Mesendoderm (in vitro differentiated cells): Measurements from ENCODE around the gene UBXN11.

Experiments
- DNase-seq: peaks from one replicate; pipeline ENCODE4 v3.0.0; 2013
- H2AK5ac ChIP-seq: 2 replicates; pipeline ENCODE4 v1.6.1; 2013; ENCODE audit warnings: low read length, inconsistent platforms
- H2BK120ac ChIP-seq: 2 replicates; pipeline ENCODE4 v1.6.1; 2013; ENCODE audit warnings: low read depth, mild to moderate bottlenecking, low read length, moderate library complexity, mixed read lengths
- H2BK15ac ChIP-seq: replicated peaks from 2 replicates; pipeline ENCODE4 v1.6.1; 2013; ENCODE audit warnings: low read depth, mild to moderate bottlenecking, moderate library complexity
- H2BK5ac ChIP-seq: 2 replicates; pipeline ENCODE4 v1.6.1; 2013; ENCODE audit warnings: low read length, inconsistent platforms
- H3K18ac ChIP-seq: 2 replicates; pipeline ENCODE4 v1.6.1; 2013; ENCODE audit warnings: mild to moderate bottlenecking, low read length, mixed read lengths
- H3K23ac ChIP-seq: one replicate; pipeline ENCODE4 v1.6.1; 2013; ENCODE audit warnings: low read length
- H3K27ac ChIP-seq: 2 replicates; pipeline ENCODE4 v1.5.1; 2013; ENCODE audit warnings: low read depth, mild to moderate bottlenecking, inconsistent platforms, low read length, moderate library complexity
- H3K27me3 ChIP-seq: 2 replicates; pipeline ENCODE4 v1.6.1; 2013; ENCODE audit warnings: low read length, control low read depth, mild to moderate bottlenecking, inconsistent platforms; ENCODE audit not compliant: insufficient read depth, poor library complexity
- H3K36me3 ChIP-seq: 2 replicates; pipeline ENCODE4 v1.6.1; 2013; ENCODE audit warnings: low read length, inconsistent platforms; ENCODE audit not compliant: control insufficient read depth, insufficient read depth
- H3K4ac ChIP-seq: one replicate; pipeline ENCODE4 v1.6.1; 2013; ENCODE audit warnings: low read depth, mild to moderate bottlenecking, low read length, moderate library complexity
- H3K4me1 ChIP-seq: 2 replicates; pipeline ENCODE4 v1.6.1; 2013; ENCODE audit warnings: low read depth, low read length, inconsistent platforms; ENCODE audit not compliant: control insufficient read depth
- H3K4me2 ChIP-seq: 2 replicates; pipeline ENCODE4 v1.6.1; 2013; ENCODE audit warnings: low read length
- H3K4me3 ChIP-seq: 2 replicates; pipeline ENCODE4 v1.5.1; 2013; ENCODE audit warnings: mild to moderate bottlenecking, low read length
- H3K56ac ChIP-seq: one replicate; pipeline ENCODE4 v1.6.1; 2013; ENCODE audit warnings: low read length
- H3K79me1 ChIP-seq: 2 replicates; pipeline ENCODE4 v1.6.1; 2013; ENCODE audit warnings: low read length, inconsistent platforms
- H3K79me2 ChIP-seq: 2 replicates; pipeline ENCODE4 v1.6.1; 2013; ENCODE audit warnings: mild to moderate bottlenecking, low read length; ENCODE audit not compliant: control insufficient read depth, insufficient read depth
- H3K9ac ChIP-seq: 2 replicates; pipeline ENCODE4 v1.6.1; 2013; ENCODE audit warnings: low read length, inconsistent platforms
- H4K5ac ChIP-seq: one replicate; pipeline ENCODE4 v1.6.1; 2013; ENCODE audit warnings: low read length
- H4K8ac ChIP-seq: one replicate; pipeline ENCODE4 v1.6.1; 2013; ENCODE audit warnings: low read depth, mild to moderate bottlenecking, control low read depth, low read length, moderate library complexity
- WGBS: extraction: QIAGEN DNeasy Blood & Tissue Kit; methylation state at CpG from one replicate; pipeline ENCODE4 v1.1.7; 2013; ENCODE audit warnings: low lambda C conversion rate, missing lambda C conversion rate; ENCODE audit not compliant: insufficient coverage; ENCODE audit errors: extremely low coverage; 5-methylcytosine and 5-hydroxymethylcytosine counted together

Gene UBXN11

GRCh38 chr1:26269198-26269550, 37.3 kb downstream of the UBXN11 start:
- Histone ChIP-seq H3K79me2 (no peaks in the 10 kb centered on the region), H3K56ac (no peak overlapping the region), H3K4me3 (no peak overlapping the region), H2AK5ac (no peak overlapping the region), H3K79me1 (no peaks in the 10 kb centered on the region), H3K27me3 (no peaks in the 10 kb centered on the region), H3K36me3 (peaks cover 10% of the 10 kb centered on the region), H3K27ac (no peak overlapping the region), H4K8ac (no peak overlapping the region), H3K4me2 (no peak overlapping the region), H3K18ac (no peak overlapping the region), H2BK15ac (no peak overlapping the region), H3K23ac (no peak overlapping the region), H4K5ac (no peak overlapping the region), H3K9ac (no peak overlapping the region), H3K4ac (no peak overlapping the region), H3K4me1 (no peaks in the 10 kb centered on the region), H2BK5ac (no peak overlapping the region), H2BK120ac (no peak overlapping the region)
- DNase-seq, result no peak
- no CpG with 5 or more reads among the region's 4 CpGs for WGBS

- Histone ChIP-seq H3K9ac (no peak overlapping the region), H3K79me1 (no peaks in the 10 kb centered on the region), H2AK5ac (no peak overlapping the region), H4K5ac (no peak overlapping the region), H3K23ac (no peak overlapping the region), H3K27me3 (no peaks in the 10 kb centered on the region), H3K56ac (no peak overlapping the region), H2BK15ac (no peak overlapping the region), H3K4me2 (no peak overlapping the region), H3K79me2 (no peaks in the 10 kb centered on the region), H2BK120ac (no peak overlapping the region), H4K8ac (no peak overlapping the region), H3K27ac (no peak overlapping the region), H3K4me1 (no peaks in the 10 kb centered on the region), H3K4me3 (no peak overlapping the region), H3K18ac (no peak overlapping the region), H3K4ac (no peak overlapping the region), H2BK5ac (no peak overlapping the region), H3K36me3 (peaks cover 10% of the 10 kb centered on the region)
- no peak for DNase-seq
- no CpG with 5 or more reads among the region's 9 CpGs for WGBS
These were observed 37.9 kb downstream of the UBXN11 start for GRCh38 chr1:26268290-26269197.

GRCh38 chr1:26265405-26265804, 41.0 kb downstream of the UBXN11 start:
- no peaks in the 10 kb centered on the region for H3K4me1 ChIP-seq
- H3K36me3 ChIP-seq, result peaks cover 6% of the 10 kb centered on the region
- WGBS, result no CpG with 5 or more reads among the region's 1 CpG
- H3K56ac ChIP-seq, result no peak overlapping the region
- no peak overlapping the region for H4K5ac ChIP-seq
- no peaks in the 10 kb centered on the region for H3K79me1 ChIP-seq
- H3K79me2 ChIP-seq, result no peaks in the 10 kb centered on the region
- no peak for DNase-seq
- H3K23ac ChIP-seq, result no peak overlapping the region
- H2BK15ac ChIP-seq, result no peak overlapping the region
- H2AK5ac ChIP-seq, result no peak overlapping the region
- H3K4me3 ChIP-seq, result no peak overlapping the region
- H3K4ac ChIP-seq, result no peak overlapping the region
- no peak overlapping the region for H2BK120ac ChIP-seq
- H3K27ac ChIP-seq, result no peak overlapping the region
- H2BK5ac ChIP-seq, result no peak overlapping the region
- H3K4me2 ChIP-seq, result no peak overlapping the region
- H3K27me3 ChIP-seq, result no peaks in the 10 kb centered on the region
- no peak overlapping the region for H3K18ac ChIP-seq
- H4K8ac ChIP-seq, result no peak overlapping the region
- no peak overlapping the region for H3K9ac ChIP-seq

- peaks cover 6% of the 10 kb centered on the region for H3K36me3 ChIP-seq
- H3K79me2 ChIP-seq, result no peaks in the 10 kb centered on the region
These were observed 43.2 kb downstream of the UBXN11 start for GRCh38 chr1:26263212-26263611.

GRCh38 chr1:26259578-26259977, 46.9 kb downstream of the UBXN11 start:
- H4K8ac ChIP-seq, result no peak overlapping the region
- H3K79me1 ChIP-seq, result peaks cover 3% of the 10 kb centered on the region
- H3K36me3 ChIP-seq, result peaks cover 16% of the 10 kb centered on the region
- no peak overlapping the region for H3K4me3 ChIP-seq
- H3K79me2 ChIP-seq, result no peaks in the 10 kb centered on the region
- H3K9ac ChIP-seq, result no peak overlapping the region
- H3K18ac ChIP-seq, result no peak overlapping the region
- H3K56ac ChIP-seq, result no peak overlapping the region
- no peak overlapping the region for H4K5ac ChIP-seq
- WGBS, result no CpG with 5 or more reads among the region's 5 CpGs
- no peak for DNase-seq
- no peak overlapping the region for H2BK5ac ChIP-seq
- no peak overlapping the region for H3K27ac ChIP-seq
- no peak overlapping the region for H3K4ac ChIP-seq
- no peak overlapping the region for H3K4me2 ChIP-seq
- no peaks in the 10 kb centered on the region for H3K4me1 ChIP-seq
- no peak overlapping the region for H3K23ac ChIP-seq
- H2AK5ac ChIP-seq, result no peak overlapping the region
- H3K27me3 ChIP-seq, result no peaks in the 10 kb centered on the region
- no peak overlapping the region for H2BK120ac ChIP-seq
- H2BK15ac ChIP-seq, result no peak overlapping the region

More at GRCh38 chr1:26263212-26263611, 43.2 kb downstream of the UBXN11 start:
- Histone ChIP-seq H2BK120ac (no peak overlapping the region), H2BK5ac (no peak overlapping the region), H2AK5ac (no peak overlapping the region), H3K23ac (no peak overlapping the region), H3K79me1 (no peaks in the 10 kb centered on the region), H3K56ac (no peak overlapping the region), H4K5ac (no peak overlapping the region), H3K9ac (no peak overlapping the region), H3K4ac (no peak overlapping the region), H3K4me1 (no peaks in the 10 kb centered on the region), H3K27ac (no peak overlapping the region), H3K4me2 (no peak overlapping the region), H2BK15ac (no peak overlapping the region), H3K27me3 (no peaks in the 10 kb centered on the region), H3K18ac (no peak overlapping the region), H3K4me3 (no peak overlapping the region), H4K8ac (no peak overlapping the region)
- no CpG with 5 or more reads among the region's 5 CpGs for WGBS
- no peak for DNase-seq

GRCh38 chr1:26259005-26259404, 47.4 kb downstream of the UBXN11 start:
- Histone ChIP-seq H3K4me3 (no peak overlapping the region), H3K9ac (no peak overlapping the region), H2BK120ac (no peak overlapping the region), H3K27ac (no peak overlapping the region), H3K23ac (no peak overlapping the region), H3K4ac (no peak overlapping the region), H3K4me2 (no peak overlapping the region), H4K5ac (no peak overlapping the region), H4K8ac (no peak overlapping the region), H3K79me1 (peaks cover 5% of the 10 kb centered on the region), H3K36me3 (peaks cover 15% of the 10 kb centered on the region), H3K56ac (no peak overlapping the region), H3K4me1 (no peaks in the 10 kb centered on the region), H2AK5ac (no peak overlapping the region), H3K79me2 (no peaks in the 10 kb centered on the region), H3K18ac (no peak overlapping the region), H2BK5ac (no peak overlapping the region), H3K27me3 (no peaks in the 10 kb centered on the region), H2BK15ac (no peak overlapping the region)
- DNase-seq, result no peak
- no CpG with 5 or more reads among the region's 2 CpGs for WGBS
